NCI-H1417 (cell line): ENCODE measurements around the gene PLEKHA3.
"Not testable (repeated sequence)": the region's sequence is repeated elsewhere in the genome, so short reads cannot be mapped to it uniquely, and the experiment has no call there.

Experiments used
- DNase-seq, 3 experiments: peaks; one replicate each; lab custom pipeline; 2025; lab: John Stamatoyannopoulos, UW

Gene PLEKHA3

GRCh38 chr2:178480227-178481181 lies at the start of gene PLEKHA3:
PLEKHA3 (plus strand) TSS chr2:178480457; CDS start chr2:178480870, 413 bp downstream.
- DNase-seq: peak; percentile 63 to 92 (median 89)

- no peak for DNase-seq
These were observed 43.6 kb upstream of the PLEKHA3 start for GRCh38 chr2:178436662-178437061.

- no peak for DNase-seq
These were observed 38.8 kb upstream of the PLEKHA3 start for GRCh38 chr2:178441426-178441825.

DNA sequence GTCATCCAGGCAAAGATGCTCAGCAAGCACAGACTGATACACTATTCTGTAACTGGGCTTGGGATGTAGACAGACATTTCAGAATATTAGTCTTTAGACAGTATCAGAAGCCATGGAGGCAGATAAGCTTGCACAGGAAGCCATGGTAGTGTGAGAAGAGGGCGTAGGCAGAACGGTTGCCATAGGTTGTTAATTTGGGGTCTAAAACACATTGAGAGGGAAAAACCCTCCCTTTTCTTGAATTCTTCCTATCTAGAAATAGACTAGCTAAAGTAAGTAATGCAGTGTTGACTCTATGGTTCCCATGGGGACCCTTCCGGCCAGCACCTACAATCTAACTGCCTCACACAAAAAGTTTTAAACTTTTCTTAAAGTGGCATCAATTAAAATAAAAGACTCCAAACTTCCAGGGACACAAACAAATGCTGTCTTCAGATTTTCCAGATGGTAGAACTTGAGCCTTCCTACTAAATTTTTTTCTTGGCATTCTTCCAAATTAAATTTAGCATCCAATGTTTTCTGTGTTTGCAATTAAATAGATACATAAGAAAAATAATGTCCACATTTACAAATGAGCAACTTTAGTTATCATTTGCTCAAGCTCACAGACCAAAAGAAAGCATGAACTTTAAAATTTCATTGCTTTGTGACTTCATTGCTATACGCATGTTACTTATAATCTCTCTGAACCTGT lies 31.1 kb upstream of the PLEKHA3 start:
- DNase-seq: no peak

- DNase-seq: peak in 1 of 3 experiments; percentile 47
These were observed 30.3 kb upstream of the PLEKHA3 start for GRCh38 chr2:178449700-178450523.

DNA sequence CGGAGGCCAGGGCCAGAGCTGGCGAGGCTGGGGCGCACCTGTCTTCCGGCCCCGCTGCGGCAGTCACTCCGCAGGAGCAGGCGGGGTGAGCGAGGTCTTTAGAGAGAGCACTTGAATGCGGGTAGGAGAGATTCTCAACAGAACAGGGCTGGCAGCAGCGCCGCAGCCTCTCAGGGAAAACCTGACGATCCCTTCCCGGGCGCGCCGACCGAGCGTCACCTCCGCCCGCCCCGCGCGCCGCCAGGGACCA lies 29.8 kb upstream of the PLEKHA3 start:
- DNase-seq: peak in 1 of 3 experiments; percentile 81

GRCh38 chr2:178450774-178451525 lies 29.3 kb upstream of the PLEKHA3 start, which contains the start of the genes PJVK and PRKRA:
PJVK (plus strand) TSS chr2:178451378; CDS start chr2:178453410, 2,032 bp downstream.
PRKRA (minus strand) TSS chr2:178451175; CDS start chr2:178451030, 145 bp downstream.
- peak; percentile 85 to 98 (median 98) for DNase-seq

DNA sequence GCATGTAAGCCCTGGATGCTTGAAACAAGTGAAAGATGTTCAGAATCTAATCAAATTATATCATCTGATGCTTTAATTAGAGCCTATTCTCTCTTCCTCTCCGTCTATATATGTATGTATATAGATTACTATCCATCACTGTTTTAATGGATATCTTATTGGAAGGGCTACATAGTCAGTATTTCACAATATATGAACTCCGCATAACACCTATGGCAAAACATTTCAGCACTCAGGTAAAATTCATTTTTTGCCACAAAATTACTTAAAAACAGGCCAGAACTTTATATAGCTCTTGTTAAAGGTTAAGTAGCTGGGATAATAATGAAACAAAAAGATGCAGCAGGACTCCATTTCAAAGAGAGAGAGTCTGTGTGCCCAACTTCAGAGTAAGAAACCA lies 27.9 kb upstream of the PLEKHA3 start:
- peak in 1 of 3 experiments; percentile 69 for DNase-seq

- peak in 1 of 3 experiments; percentile 42 for DNase-seq
These were observed 27.4 kb upstream of the PLEKHA3 start for GRCh38 chr2:178452870-178453269.

- no peak for DNase-seq
These were observed 24.3 kb upstream of the PLEKHA3 start for GRCh38 chr2:178455947-178456346.

DNA sequence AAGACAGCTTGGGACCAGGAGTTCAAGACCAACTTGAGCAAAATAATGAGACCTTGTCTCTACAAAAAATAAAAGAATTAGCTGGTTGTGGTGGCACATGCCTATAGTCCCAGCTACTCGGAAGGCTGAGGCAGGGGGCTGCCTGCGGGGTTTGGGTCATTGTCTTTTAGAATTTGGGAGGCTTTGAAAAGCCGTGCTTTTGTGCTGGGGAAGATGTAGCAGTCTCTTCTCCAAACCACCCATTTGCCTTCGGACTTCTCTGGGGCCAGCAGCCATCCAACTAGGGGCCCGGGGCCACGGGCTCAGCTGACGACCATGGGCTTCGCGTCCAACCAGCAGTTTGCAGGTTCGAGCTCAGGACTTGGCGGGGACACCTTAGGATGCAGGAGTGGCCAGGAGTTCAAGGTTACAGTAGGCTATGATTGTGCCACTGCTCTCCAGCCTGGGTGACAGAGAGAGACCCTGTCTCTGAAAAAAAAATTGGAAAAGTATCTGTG lies 22.8 kb upstream of the PLEKHA3 start:
- no peak for DNase-seq

DNA sequence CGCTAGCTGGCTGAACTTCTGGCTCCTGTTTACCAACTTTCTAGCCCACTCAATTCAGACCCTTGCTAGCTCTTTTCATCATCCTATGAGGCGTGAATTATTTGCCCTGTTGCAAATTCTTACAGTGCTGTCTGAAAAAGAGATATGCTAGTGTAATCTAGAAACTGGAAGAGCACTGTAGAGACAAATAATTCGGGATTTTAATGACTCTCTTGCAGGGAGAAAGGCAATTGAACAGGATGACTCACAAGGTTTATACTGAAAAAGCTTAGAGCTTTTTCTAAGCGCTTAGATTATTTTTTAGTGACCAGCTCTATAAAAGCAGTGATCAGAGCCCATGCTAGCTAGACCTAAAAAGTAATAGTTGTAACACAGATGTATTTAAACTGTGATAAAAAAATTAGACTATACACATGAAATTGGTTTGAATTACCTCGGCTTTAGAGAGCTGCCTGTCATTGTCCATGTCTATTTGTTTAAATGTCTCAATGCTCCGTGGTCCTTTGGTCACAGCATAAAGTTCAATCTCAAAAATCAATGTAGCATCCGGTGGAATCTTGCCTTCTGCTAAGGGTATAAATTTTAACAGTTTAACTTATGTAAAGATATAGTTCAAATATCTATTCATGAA lies 10.9 kb upstream of the PLEKHA3 start:
- no peak for DNase-seq

DNA sequence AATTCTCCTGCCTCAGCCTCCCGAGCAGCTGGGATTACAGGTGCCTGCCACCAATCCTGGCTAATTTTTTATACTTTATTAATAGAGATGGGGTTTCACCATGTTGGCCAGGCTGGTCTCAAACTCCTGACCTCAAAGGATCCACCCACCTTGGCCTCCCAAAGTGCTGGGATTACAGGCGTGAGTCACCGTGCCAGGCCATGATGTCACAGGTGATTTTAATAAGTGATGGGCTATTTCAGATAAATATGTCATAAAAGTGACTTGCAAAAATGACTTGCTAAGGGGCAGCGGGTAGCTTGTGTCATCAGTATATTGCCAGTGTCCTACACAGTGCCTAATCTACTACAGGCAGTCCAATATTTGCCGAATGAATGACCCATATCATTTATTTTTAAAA lies 8.9 kb upstream of the PLEKHA3 start:
- DNase-seq: not testable (repeated sequence)

DNA sequence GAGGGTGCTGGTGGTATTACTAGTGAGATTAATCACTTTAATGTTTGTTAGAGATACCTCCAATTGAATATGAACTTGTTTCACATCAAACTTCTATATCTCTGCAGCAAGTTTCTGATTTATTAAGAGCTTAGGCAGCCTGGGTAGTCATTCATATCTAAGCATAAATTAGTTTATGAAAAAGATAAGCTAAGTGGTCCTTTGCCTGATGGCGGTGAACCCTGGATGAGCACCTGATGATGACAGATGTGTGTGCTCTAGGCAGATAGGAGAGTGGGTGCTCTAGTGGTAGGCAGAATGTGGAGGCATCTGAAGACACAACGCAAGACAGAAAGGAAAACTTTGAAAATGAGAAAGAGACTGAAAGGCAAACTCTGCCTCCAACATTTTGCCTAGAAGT lies 6.9 kb upstream of the PLEKHA3 start:
- no peak for DNase-seq

DNA sequence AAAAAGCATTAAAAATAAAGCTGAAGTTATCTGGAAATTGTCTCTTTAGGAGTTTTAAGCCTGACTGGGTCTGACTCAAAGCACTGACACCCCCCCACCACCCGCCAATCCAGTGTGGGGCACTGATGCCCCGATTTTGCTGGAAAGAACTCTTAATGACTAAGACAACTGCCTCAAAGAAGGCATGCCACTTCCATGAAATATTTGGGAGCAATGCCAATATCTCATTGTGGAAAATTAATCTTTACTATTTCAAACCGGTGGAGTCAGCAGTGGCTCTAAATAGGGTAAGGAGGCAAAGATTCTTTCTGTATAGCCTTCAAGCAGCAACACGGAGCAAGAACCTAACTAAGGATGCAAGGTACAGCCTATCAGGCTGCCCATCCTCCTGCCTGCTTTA lies 6.3 kb upstream of the PLEKHA3 start:
- DNase-seq: no peak

DNA sequence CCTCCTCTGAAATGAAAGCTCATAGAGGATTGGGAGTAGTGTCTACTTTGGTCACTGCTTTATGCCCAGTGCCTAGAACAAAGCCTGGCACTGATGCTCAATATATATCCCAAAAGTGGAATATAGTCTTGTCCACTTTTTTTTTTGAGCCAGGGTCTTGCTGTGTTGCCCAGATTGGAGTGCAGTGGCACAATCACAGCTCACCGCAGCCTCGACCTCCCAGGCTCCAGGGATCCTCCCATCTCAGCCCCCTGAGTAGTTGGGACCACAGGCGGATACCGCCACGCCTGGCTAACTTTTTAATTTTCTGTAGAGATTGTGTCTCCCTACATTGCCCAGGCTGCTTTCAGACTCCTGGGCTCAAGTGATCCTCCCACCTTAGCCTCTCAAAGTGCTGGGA lies 5.7 kb upstream of the PLEKHA3 start:
- DNase-seq: no peak

DNA sequence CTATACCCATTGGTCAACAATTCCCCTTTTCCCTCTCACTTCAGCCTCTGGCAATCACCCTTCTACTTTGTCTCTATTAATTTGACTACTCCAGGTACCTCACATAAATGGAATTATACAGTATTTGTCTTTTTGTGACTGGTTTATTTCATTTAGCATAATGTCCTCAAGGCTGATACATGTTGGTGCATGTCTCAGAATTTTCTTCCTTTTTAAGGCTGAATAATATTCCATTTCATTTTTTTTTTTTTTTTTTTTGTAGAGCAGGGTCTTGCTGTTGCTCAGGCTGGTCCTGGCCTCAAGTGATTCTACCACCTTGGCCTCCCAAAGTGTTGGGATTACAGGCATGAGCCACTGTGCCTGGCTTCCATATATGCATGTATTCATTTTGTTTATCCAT lies 3.8 kb upstream of the PLEKHA3 start:
- DNase-seq: no peak

DNA sequence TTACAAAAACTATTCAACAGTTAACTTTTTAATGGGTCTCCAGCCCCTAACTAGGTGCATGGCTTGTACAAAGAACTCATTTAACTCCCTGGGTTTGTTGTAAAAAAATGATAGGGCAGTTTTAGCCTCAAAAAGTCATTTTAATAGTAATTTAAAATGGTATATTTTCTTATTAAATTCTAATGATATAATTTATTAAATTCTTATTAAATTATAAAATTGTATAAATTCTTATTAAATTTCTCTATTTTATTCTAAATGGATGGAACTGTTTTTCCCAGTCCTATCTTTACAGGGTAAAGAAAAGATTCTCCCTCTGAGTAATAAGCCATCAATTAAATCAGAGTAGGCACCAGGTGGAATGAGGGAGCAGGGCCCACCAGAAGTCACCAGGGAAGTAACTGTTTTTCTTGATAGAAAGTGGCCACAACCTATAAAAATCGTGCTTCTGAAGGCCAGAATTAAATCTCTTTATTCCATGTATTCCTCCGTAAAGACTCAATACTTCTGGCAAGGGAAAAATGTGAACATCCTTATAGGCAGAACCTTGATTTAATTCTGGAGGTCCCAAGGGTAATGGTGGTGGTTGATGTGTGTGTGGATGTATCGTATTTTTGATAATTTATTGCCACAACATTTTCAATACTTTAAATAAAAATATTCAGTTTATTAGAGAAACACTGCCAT lies 2.7 kb upstream of the PLEKHA3 start:
- DNase-seq: peak in 2 of 3 experiments; percentile 21 to 68

DNA sequence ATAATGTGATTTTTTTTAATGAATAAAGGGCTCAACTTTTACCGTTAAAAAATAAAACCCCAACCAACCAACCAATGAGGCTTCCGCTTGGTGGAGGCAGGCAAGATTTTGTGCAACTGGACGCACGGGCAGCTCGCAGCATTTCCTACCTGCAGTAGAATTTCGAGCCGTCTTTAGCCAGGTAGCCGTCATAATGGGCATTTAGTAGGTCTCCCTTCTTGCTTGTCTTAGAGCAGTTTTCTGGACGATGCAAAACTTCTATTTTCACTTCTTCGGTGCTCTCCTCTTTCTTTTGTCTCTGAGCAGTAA lies 2.2 kb upstream of the PLEKHA3 start:
- DNase-seq: no peak
